A549 (cell line): ENCODE measurements around the gene KDM6A. TPM values are rescaled to one million over a fixed set of nuclear protein-coding genes. Genes with fewer than 3 reads are reported as not detected.
A peak's percentile ranks its signal among the peaks of the same experiment; 100 is the strongest.

Source experiments
- ATAC-seq, 2 experiments: fragments of 200-7000 bp in 1 of 2; fragments of >200 bp in 1 of 2; cut with Nextera tagmentation in 1 of 2; cut with Tn5 transposase in 1 of 2; 3 replicates each; pipeline versions ENCODE4 v1.8.0 to v1.9.1; 2018 to 2020; ENCODE audit warnings: mild to moderate bottlenecking in 1 of 2, moderate library complexity in 1 of 2
- CTCF ChIA-PET: fragments of 300-600 bp; sonication (Branson Sonifier 250); formaldehyde crosslinking; extraction: SDS; loops from one replicate; lab custom pipeline; 2021; ENCODE audit warnings: antibody characterized with exemption, inconsistent platforms; lab: Yijun Ruan, JAX
- POLR2A ChIA-PET: fragments of 350-600 bp; formaldehyde crosslinking; extraction: SDS; loops from one replicate; lab custom pipeline; 2021; ENCODE audit warnings: antibody characterized with exemption, inconsistent platforms; lab: Yijun Ruan, JAX
- DNase-seq, 2 experiments: peaks; one replicate each; pipeline versions ENCODE4 v3.0.0 to v3.0.0-alpha.2; 2011 to 2016; ENCODE audit warnings: low read depth in 1 of 2, low spot score in 1 of 2
- FAIRE-seq: peaks from 2 replicates; lab custom pipeline; 2011; peaks lifted over from hg19 to GRCh38; lab: Jason Lieb, UNC
- H3K27ac ChIP-seq, 2 experiments: fragments of >200 bp; sonication (Bioruptor Twin); formaldehyde crosslinking; 3 replicates each; pipeline ENCODE4 v1.5.1; 2016 to 2017
- H3K4me1 ChIP-seq: fragments of >200 bp; sonication (Bioruptor Twin); formaldehyde crosslinking; 3 replicates; pipeline ENCODE4 v1.6.1; 2016
- H3K4me2 ChIP-seq: fragments of >200 bp; sonication (Bioruptor Twin); formaldehyde crosslinking; 3 replicates; pipeline ENCODE4 v1.6.1; 2016
- H3K4me3 ChIP-seq: fragments of >200 bp; sonication (Bioruptor Twin); formaldehyde crosslinking; 3 replicates; pipeline ENCODE4 v1.5.1; 2016
- H3K9me3 ChIP-seq: fragments of >200 bp; sonication (Bioruptor Twin); formaldehyde crosslinking; 3 replicates; pipeline ENCODE4 v1.6.1; 2016
- BHLHE40 ChIP-seq: IDR thresholded peaks from 2 replicates; pipeline ENCODE4 v1.6.1; 2012; ENCODE audit warnings: low read depth, low read length, inconsistent platforms
- CBX2 ChIP-seq: fragments of 200-600 bp; sonication (generic); IDR thresholded peaks from 2 replicates; pipeline ENCODE4 v1.6.1; 2016; ENCODE audit warnings: low read depth, mild to moderate bottlenecking, borderline replicate concordance
- CBX8 ChIP-seq: fragments of 200-600 bp; sonication (generic); IDR thresholded peaks from 2 replicates; pipeline ENCODE4 v1.6.1; 2016
- CEBPB ChIP-seq, 2 experiments: fragments of >200 bp in 1 of 2; sonication (Bioruptor Twin) in 1 of 2; formaldehyde crosslinking in 1 of 2; IDR thresholded peaks; 2 replicates each; pipeline ENCODE4 v1.6.1; 2012 to 2016
- CHD2 ChIP-seq: fragments of 150-350 bp; IDR thresholded peaks from 2 replicates; pipeline ENCODE4 v1.6.1; 2014; ENCODE audit warnings: low read length; ENCODE audit not compliant: partially characterized antibody
- CHD4 ChIP-seq: fragments of 200-600 bp; sonication (generic); IDR thresholded peaks from 2 replicates; pipeline ENCODE4 v1.6.1; 2016; ENCODE audit warnings: antibody characterized with exemption, mild to moderate bottlenecking, borderline replicate concordance
- CTCF ChIP-seq: fragments of >200 bp; sonication (Bioruptor Twin); formaldehyde crosslinking; IDR thresholded peaks from 3 replicates; pipeline ENCODE4 v1.5.1; 2016
- EHF ChIP-seq: fragments of 250-450 bp; sonication (Bioruptor Pico); IDR thresholded peaks from 2 replicates; pipeline ENCODE4 v1.5.0; 2020; ENCODE audit warnings: mild to moderate bottlenecking
- EP300 ChIP-seq, 2 experiments: fragments of >200 bp; sonication (Bioruptor Twin); formaldehyde crosslinking; IDR thresholded peaks; 2 replicates in 1 of 2; 3 replicates in 1 of 2; pipeline ENCODE4 v1.6.1; 2016 to 2017
- ESRRA ChIP-seq: fragments of 150-350 bp; IDR thresholded peaks from 2 replicates; pipeline ENCODE4 v1.6.1; 2014; ENCODE audit warnings: mild to moderate bottlenecking, low read length, borderline replicate concordance
- FOXS1 ChIP-seq: fragments of 250-450 bp; sonication (Bioruptor Pico); IDR thresholded peaks from 2 replicates; pipeline ENCODE4 v1.5.0; 2020; ENCODE audit warnings: mild to moderate bottlenecking, moderate library complexity
- HEYL ChIP-seq: fragments of 250-450 bp; sonication (Bioruptor Pico); IDR thresholded peaks from 2 replicates; pipeline ENCODE4 v1.8.0; 2021; ENCODE audit warnings: mild to moderate bottlenecking, moderate library complexity
- HOXA7 ChIP-seq: fragments of 250-450 bp; sonication (Bioruptor Pico); IDR thresholded peaks from 2 replicates; pipeline ENCODE4 v1.5.0; 2020; ENCODE audit warnings: mild to moderate bottlenecking, moderate library complexity
- HOXB5 ChIP-seq: fragments of 250-450 bp; sonication (Bioruptor Pico); IDR thresholded peaks from 2 replicates; pipeline ENCODE4 v1.5.0; 2020; ENCODE audit warnings: mild to moderate bottlenecking, moderate library complexity
- JUN ChIP-seq, 2 experiments: fragments of >200 bp; sonication (Bioruptor Twin); formaldehyde crosslinking; IDR thresholded peaks; 2 replicates in 1 of 2; 3 replicates in 1 of 2; pipeline ENCODE4 v1.6.1; 2016 to 2017
- MAX ChIP-seq: IDR thresholded peaks from 2 replicates; pipeline ENCODE4 v1.6.1; 2012
- MAZ ChIP-seq: fragments of 150-350 bp; IDR thresholded peaks from 2 replicates; pipeline ENCODE4 v1.6.1; 2014; ENCODE audit warnings: antibody characterized with exemption, low read depth, low read length, borderline replicate concordance
- NR3C1 ChIP-seq: fragments of >200 bp; sonication (Bioruptor Twin); formaldehyde crosslinking; IDR thresholded peaks from 3 replicates; pipeline ENCODE4 v1.6.1; 2017
- PBX3 ChIP-seq: IDR thresholded peaks from 2 replicates; pipeline ENCODE4 v1.6.1; 2012
- PHF8 ChIP-seq: fragments of 200-600 bp; sonication (generic); IDR thresholded peaks from 2 replicates; pipeline ENCODE4 v1.6.1; 2016; ENCODE audit warnings: low read depth, mild to moderate bottlenecking, antibody characterized with exemption, moderate library complexity, borderline replicate concordance
- RAD21 ChIP-seq, 2 experiments: fragments of >200 bp in 1 of 2; sonication (Bioruptor Twin) in 1 of 2; formaldehyde crosslinking in 1 of 2; IDR thresholded peaks in 1 of 2; conservative IDR thresholded peaks in 1 of 2; 2 replicates in 1 of 2; 3 replicates in 1 of 2; pipeline ENCODE4 v1.6.1; 2012 to 2018; ENCODE audit warnings: inconsistent platforms in 1 of 2
- RCOR1 ChIP-seq: fragments of 150-350 bp; IDR thresholded peaks from 2 replicates; pipeline ENCODE4 v1.6.1; 2014; ENCODE audit warnings: antibody characterized with exemption, low read length, low read depth
- TFCP2L1 ChIP-seq: fragments of 250-450 bp; sonication (Bioruptor Pico); IDR thresholded peaks from 2 replicates; pipeline ENCODE4 v1.5.0; 2021; ENCODE audit warnings: mild to moderate bottlenecking
- ZC3H11A ChIP-seq: fragments of 450-650 bp; IDR thresholded peaks from 2 replicates; pipeline ENCODE4 v1.6.1; 2014; ENCODE audit warnings: antibody characterized with exemption, mild to moderate bottlenecking
- WGBS: methylation state at CpG from one replicate; pipeline ENCODE4 v1.1.6; 2017; ENCODE audit errors: missing lambda C conversion rate; 5-methylcytosine and 5-hydroxymethylcytosine counted together
- polyA plus RNA-seq, 4 experiments: library from polyadenylated mRNA; depleted of rRNA in 3 of 4; stranded (reverse); fragments of >200 nt; fragmentation: RNase III in 1 of 4; extraction: RNeasy Plus Mini Kit Qiagen cat#74134 plus additional on column Dnase treatment in 1 of 4; gene quantifications; 2 replicates in 3 of 4; 3 replicates in 1 of 4; pipeline ENCODE4 v1.2.3, GENCODE V29; 2011 to 2017

The KDM6A gene
- polyA plus RNA-seq, 2 of the 4 experiments (the other 2 are of a cell fraction): 9.3 to 18.4 TPM

DNA sequence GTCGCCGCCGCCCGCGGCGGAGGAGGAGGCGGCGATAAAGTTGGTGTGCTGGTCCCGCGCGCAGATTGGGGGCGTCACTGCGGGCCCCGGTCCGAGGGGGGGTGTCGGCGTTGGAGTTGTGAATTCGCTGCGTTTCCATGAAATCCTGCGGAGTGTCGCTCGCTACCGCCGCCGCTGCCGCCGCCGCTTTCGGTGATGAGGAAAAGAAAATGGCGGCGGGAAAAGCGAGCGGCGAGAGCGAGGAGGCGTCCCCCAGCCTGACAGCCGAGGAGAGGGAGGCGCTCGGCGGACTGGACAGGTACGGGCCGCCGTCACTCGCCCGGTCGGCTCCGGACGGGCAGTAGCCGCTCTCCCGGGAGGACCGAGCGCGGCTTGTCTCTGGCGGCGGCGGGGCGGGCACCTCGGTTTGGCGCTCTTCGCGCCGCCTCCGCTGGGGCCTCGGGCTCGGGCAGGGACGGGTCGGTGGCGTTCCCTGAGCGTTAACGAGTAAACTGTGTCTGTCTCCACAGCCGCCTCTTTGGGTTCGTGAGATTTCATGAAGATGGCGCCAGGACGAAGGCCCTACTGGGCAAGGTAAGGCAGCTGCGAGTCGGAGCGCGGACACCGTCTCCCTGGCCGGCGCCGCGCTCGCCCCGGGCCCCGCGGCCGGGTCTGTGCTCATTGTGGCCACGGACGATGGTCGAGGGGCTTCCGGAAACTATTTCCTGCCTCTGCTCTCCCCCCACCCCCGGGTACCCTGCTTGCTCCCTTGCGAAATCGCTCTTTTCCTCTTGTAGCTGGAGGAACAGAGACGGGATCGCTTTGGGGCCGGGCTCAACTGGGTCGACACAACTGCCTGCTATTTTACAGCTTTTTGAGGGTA lies 658 bp downstream of the KDM6A start:
- H3K4me1 ChIP-seq: 0 out of 3 replicates have a peak, but pooled peaks cover 13% of the 10 kb centered on the region
- peak overlapping the region; percentile 86 for H3K4me2 ChIP-seq
- H3K27ac ChIP-seq: peak overlapping the region; percentile 99 to 100
- CTCF ChIA-PET: interaction anchor here (0.6 to 1.2 kb wide), 2 partner anchors 32 to 313 kb away, joined by 3 read pairs; no protein-coding TSS in a partner anchor
- peak; percentile 49 for FAIRE-seq
- WGBS: under 1% methylated on average over 24 of the region's 99 CpGs
- no peaks in the 10 kb centered on the region for H3K9me3 ChIP-seq
- peak overlapping the region; percentile 79 for H3K4me3 ChIP-seq
- no peak; a peak in 1 of 4 replicates for TF ChIP-seq CEBPB (IDR thresholded peaks at IDR 0.05)
- no peak for TF ChIP-seq CHD4
- no peak for TF ChIP-seq FOXS1 (CRISPR knock-in tag)
- TF ChIP-seq CTCF: 0 out of 3 replicates have a peak, but pooled peaks have one; percentile 13
- TF ChIP-seq CBX2: no peak
- peak; percentile 10 to 45; a peak in 4 of 5 replicates for TF ChIP-seq RAD21 (conservative IDR thresholded peaks at IDR 0.05 in 1 of 2, IDR thresholded peaks at IDR 0.05 in 1 of 2)
- TF ChIP-seq CHD2: no peak
- no peak for TF ChIP-seq EP300 (IDR thresholded peaks at IDR 0.05)
- TF ChIP-seq JUN (IDR thresholded peaks at IDR 0.05): no peak
- no peak for TF ChIP-seq HOXA7 (CRISPR knock-in tag)
- peak; percentile 42; the same call in 1 of the 2 replicates for TF ChIP-seq PHF8
- no peak for TF ChIP-seq ESRRA
- peak; percentile 7; the same call in 1 of the 2 replicates for TF ChIP-seq MAX
- POLR2A ChIA-PET: interaction anchor here (0.6 to 1.5 kb wide), 9 partner anchors 9 to 1443 kb away, joined by 3 to 6 read pairs (median 4); partner anchors contain the start of gene FUNDC1
- ATAC-seq: peak; percentile 47 to 61
- DNase-seq: peak in 1 of 2 experiments; percentile 56

GRCh38 chrX:44874420-44875184 lies 1.6 kb downstream of the KDM6A start:
- WGBS: 4% methylated on average over 14 of the region's 14 CpGs

More at GRCh38 chrX:44874420-44875184, 1.6 kb downstream of the KDM6A start:
- H3K4me3 ChIP-seq: peak overlapping the region; percentile 79
- TF ChIP-seq RCOR1 (no peak), PHF8 (no peak), TFCP2L1 (no peak), HEYL (no peak), NR3C1 (no peak), PBX3 (no peak), MAX (no peak), HOXA7 (CRISPR knock-in tag) (no peak), EHF (no peak), HOXB5 (CRISPR knock-in tag) (no peak), EP300 (IDR thresholded peaks at IDR 0.05) (no peak), BHLHE40 (no peak), ZC3H11A (no peak), MAZ (no peak), CBX8 (no peak)
- CTCF ChIA-PET: interaction anchor here (0.6 to 1.3 kb wide), 3 partner anchors 30 to 312 kb away, joined by 3 to 4 read pairs (median 3); no protein-coding TSS in a partner anchor
- no peaks in the 10 kb centered on the region for H3K9me3 ChIP-seq
- DNase-seq: peak; percentile 50 to 68
- POLR2A ChIA-PET: no interaction called here
- H3K27ac ChIP-seq: peak overlapping the region; percentile 99 to 100
- H3K4me1 ChIP-seq: 0 out of 3 replicates have a peak, but pooled peaks cover 13% of the 10 kb centered on the region
- ATAC-seq: peak; percentile 26 to 40; a peak in 3 of 6 replicates
- peak overlapping the region; percentile 86 for H3K4me2 ChIP-seq
- FAIRE-seq: peak; percentile 46
